GM21423 (cell line): ENCODE results near the gene BET1.
A peak's percentile ranks its signal among the peaks of the same experiment; 100 is the strongest.

Experiments
- ATAC-seq: cut with Tn5 transposase; IDR thresholded peaks from one replicate; pipeline ENCODE4 v1.9.1; 2021; ENCODE audit warnings: mild to moderate bottlenecking, moderate library complexity; ENCODE audit not compliant: unreplicated experiment

BET1 gene

GRCh38 chr7:94015538-94015937 is 11.4 kb upstream of the BET1 start:
- ATAC-seq, result no peak

GRCh38 chr7:94012746-94013145 is 8.6 kb upstream of the BET1 start:
- ATAC-seq, result no peak

DNA sequence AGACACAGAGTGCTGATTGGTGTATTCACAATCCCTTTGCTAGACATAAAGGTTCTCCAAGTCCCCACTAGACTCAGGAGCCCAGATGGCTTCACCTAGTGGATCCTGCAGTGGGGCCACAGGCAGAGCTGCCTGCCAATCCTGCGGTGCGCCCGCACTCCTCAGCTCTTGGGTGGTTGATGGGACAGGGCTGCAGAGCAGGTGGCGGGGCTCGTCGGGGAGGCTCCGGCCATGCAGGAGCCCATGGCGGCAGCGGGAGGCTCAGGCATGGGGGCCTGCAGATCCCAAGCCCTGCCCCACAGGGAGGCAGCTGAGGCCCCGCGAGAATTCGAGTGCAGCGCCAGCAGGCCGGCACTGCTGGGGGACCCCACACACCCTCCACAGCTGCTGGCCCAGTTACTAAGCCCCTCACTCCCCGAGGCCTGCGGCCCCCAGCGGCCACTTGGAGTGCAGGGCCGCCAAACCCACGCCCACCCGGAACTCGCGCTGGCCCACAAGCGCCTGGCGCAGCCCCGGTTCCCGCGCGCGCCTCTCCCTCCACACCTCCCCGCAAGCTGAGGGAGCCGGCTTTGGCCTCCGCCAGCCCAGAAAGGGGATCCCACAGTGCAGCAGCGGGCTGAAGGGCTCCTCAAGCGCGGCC is 7.7 kb upstream of the BET1 start:
- ATAC-seq, result no peak

GRCh38 chr7:94008537-94008936 is 4.4 kb upstream of the BET1 start:
- ATAC-seq, result peak; percentile 36

- ATAC-seq, result no peak
Measured at GRCh38 chr7:94005753-94006152, 1.6 kb upstream of the BET1 start.

DNA sequence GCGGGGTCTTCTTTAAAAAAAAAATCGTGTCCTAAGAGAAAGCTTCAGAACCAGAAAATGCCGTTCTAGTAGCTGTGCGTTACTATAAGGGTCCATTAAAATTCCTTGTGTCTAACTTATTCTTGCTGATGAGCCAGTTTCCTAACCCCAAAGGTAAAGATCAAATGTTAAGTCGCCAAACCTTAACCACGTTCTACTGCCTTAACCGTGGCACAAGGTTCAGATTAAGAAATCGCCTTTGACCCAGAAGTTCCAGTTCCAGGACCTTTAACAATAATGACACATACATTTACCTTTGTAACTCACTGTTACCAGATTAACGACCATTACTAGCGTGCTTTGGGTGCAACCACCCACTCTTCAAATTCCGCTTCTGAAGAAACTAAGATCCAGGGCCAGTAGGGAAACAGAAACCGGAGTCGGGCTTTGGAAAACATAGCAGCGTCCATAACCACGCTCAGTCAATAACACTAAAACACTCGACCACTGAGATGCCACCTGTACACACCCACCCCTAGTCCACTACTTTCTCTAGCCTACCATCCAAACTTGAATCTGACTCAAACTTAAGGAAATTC is 620 bp downstream of the BET1 start:
- ATAC-seq, result peak; percentile 20

GRCh38 chr7:94001396-94001795 is 2.8 kb downstream of the BET1 start:
- ATAC-seq, result no peak

GRCh38 chr7:93997868-93998267 is 6.3 kb downstream of the BET1 start:
- no peak for ATAC-seq

- peak; percentile 79 for ATAC-seq
Measured at GRCh38 chr7:93992421-93993110, 11.6 kb downstream of the BET1 start.

DNA sequence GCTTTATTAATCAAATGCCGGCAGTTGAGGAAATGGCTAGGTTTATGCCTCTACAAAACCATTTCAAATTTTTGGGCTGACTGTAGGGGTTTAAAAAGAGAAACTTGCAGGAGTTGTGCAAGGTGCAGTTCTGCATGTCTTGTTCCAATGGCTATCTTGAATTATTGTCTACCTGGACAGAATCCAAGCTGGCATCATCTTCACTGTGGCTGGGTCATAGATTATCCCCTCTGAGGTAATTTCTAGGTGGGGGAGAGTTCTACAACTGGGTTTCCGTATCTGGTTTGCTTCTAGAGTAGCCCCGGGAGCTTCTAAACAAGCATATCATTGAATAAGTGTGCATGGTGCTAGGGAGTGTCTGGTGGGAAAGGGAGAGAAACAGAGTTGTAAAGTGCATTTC is 16.9 kb downstream of the BET1 start:
- no peak for ATAC-seq

GRCh38 chr7:93985101-93985500 is 19.1 kb downstream of the BET1 start:
- ATAC-seq, result no peak

GRCh38 chr7:93984024-93984423 is 20.1 kb downstream of the BET1 start:
- ATAC-seq, result no peak

DNA sequence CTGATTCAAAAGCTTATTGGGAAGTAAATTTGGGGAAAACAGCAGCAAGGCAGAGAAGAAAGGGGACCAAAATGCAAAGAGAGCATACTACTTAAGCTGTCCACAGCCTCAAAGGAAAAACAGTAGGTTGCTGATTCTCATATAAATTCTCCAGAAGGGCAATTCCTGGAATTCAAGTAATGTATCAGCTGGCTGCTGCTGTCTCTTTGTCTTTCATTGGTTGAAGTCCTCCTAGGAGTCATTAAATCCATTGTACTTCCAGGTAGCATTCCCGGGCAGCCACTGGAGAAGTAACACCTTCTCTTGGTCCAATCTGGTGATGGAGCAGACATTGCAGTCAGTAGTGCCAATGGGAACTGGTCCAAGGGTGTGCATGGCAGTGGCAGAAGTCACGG is 22.7 kb downstream of the BET1 start:
- no peak for ATAC-seq

DNA sequence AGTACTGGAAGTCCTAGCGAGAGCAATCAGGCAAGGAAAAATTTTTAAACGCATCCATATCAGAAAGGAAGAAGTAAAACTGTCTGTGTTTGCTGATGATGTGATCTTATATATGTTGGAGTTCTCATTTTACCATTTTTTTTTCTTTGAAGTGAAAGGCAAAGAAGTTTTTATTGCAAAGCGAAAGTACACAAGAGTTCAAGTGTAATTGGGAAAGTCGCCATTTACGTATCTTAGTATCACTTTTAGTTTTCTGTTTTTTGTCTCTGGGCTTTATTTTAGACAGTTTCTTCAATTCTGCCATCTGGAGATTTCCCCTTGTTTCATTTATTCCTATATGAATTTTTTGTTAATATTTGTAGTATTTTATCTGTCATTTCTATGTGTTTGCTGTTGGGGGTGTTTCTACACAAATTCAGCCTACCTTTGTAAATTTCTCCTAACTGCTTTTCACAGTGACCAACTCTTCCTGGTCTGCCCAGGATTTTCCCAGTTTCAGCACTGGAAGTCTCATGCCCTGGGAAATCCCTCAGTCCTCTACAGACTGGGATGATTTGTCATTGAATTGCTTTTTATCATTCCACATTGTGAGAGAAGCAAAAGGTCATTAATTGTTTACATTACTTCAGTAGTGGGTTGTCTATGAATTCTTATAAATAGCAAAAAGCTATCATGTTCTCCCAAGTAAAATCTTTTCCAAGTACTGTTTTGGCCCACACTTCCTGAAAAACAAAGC is 23.2 kb downstream of the BET1 start:
- no peak for ATAC-seq

DNA sequence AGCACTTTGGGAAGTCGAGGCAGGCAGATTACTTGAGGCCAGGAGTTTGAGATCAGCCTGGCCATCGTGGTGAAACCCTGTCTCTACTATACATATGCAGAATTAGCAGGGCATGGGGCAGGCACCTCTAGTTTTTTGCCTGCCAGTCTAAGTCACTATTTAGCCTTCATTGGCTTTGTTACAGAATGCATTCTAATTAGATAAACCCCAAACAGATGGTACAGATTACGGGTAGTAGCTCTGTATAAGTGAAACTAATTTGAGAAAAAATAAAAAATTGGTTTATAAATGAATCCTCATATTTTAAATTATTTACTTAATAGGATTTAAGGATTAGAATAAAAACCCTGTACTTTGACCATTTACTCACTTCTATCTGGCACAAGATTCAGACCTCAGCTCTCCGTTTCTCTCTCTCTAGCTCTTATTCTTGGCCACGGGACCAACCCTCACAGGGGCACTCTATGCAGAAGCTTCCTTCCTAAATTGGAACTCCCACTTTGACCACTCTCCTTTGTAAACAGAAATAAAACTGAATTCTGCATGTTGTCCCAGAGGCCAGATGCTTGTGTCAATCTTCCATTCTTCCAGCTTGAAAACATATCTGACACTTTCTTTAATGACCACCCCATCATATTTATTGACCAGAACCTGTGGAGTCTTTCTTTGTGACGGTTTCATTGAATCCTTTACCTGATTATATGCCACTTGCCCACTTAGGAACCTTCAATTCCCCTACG is 26.8 kb downstream of the BET1 start:
- no peak for ATAC-seq

- no peak for ATAC-seq
Measured at GRCh38 chr7:93973134-93973533, 31.0 kb downstream of the BET1 start.

DNA sequence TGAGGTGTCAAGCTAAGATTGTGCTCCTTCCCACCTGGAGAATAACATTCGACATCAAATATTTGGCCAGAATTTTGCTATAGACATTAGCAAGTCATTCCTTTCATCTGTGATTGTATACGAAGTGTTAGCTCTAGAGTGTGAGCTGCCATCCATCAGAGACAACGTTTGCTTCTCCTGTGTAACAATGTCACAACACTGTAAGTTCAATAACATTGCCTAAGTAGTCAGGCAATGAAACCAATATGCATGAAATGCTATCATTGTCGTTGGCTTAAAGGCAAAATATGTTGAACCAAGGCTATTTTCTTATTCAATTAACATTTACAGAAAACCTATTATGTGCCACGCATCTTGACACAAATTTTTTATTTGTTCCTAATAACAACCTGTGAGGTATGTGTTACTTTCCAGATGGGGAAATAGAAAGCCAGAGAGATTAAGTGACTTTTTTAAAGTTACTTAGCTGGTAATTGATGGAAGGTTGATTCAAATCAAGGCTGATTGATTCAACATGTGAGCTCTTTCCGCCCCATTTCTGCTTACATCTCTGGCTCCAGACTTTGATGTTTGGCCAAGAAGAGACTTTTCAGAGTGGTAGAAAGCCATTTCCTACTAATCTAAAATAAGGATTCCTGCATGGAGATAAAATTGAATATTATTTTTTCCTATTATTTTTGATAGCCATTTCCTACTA is 32.0 kb downstream of the BET1 start:
- ATAC-seq, result no peak

DNA sequence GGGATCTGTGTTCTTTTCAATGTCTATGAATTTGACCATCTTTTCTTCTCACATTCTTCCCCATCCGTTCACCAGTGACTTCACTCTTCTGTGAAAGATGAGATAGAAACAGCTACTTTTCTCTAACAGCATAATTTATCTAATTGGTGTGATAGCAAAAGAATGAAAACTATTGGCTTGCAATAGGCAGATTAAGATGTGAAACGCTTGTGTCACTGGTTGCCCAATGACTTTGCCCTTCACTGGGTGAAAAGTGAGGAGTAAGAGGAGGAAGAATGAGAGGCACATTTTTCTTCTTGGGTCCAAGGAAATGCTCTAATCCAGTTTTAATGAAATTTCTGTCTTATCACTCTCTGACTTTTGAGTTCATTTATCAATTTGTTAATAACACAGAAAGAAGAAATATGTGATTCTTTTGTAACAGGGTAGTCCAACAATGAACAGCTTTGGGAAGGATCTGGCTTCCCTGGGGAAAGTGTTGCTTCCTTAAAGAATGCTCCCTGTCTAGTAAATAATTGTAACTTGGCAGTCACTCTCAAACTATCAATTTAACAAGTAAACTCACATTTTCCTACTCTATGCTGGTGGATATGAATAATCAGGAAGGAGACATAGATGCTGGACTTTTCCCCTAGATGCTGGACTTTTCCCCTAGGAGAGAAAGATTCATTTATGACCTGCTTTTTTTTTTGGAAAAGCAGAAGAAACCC is 35.1 kb downstream of the BET1 start:
- ATAC-seq, result no peak

- ATAC-seq, result no peak
Measured at GRCh38 chr7:93964813-93965212, 39.3 kb downstream of the BET1 start.

- ATAC-seq, result no peak
Measured at GRCh38 chr7:93964262-93964661, 39.9 kb downstream of the BET1 start.
